OCI-LY7 (cell line): ENCODE measurements around the gene BRME1. TPM values are rescaled to one million over a fixed set of nuclear protein-coding genes. Genes with fewer than 3 reads are reported as not detected.

Experiments
- BruUV-seq: library from RNA; stranded (reverse); fragments of 400-500 nt; replicated peaks from 2 replicates; lab custom pipeline; 2021; lab: Mats Ljungman, UMichigan
- CTCF ChIA-PET: fragments of 300-600 bp; sonication (Branson Sonifier 250); formaldehyde crosslinking; loops from one replicate; lab custom pipeline; 2022; ENCODE audit warnings: antibody characterized with exemption; ENCODE audit not compliant: unreplicated experiment; lab: Charles Lee
- POLR2A ChIA-PET: fragments of 300-600 bp; sonication (Branson Sonifier 250); formaldehyde crosslinking; loops from one replicate; lab custom pipeline; 2022; ENCODE audit warnings: antibody characterized with exemption; lab: Charles Lee
- DNase-seq: peaks from one replicate; pipeline ENCODE4 v3.0.0-alpha.2; 2015; ENCODE audit warnings: low spot score
- H2AFZ ChIP-seq: fragments of 200-600 bp; sonication (generic), shearing (Covaris generic); 2 replicates; pipeline ENCODE4 v1.6.1; 2014; ENCODE audit warnings: mild to moderate bottlenecking, antibody characterized with exemption, low read length, moderate library complexity
- H3K27ac ChIP-seq: fragments of 200-600 bp; sonication (generic); 2 replicates; pipeline ENCODE4 v1.5.1; 2014; ENCODE audit warnings: mixed run types, low read depth, mild to moderate bottlenecking, moderate library complexity, low read length, inconsistent platforms; ENCODE audit not compliant: poor library complexity, severe bottlenecking
- H3K36me3 ChIP-seq: fragments of 200-600 bp; sonication (generic); 2 replicates; pipeline ENCODE4 v1.6.1; 2014; ENCODE audit warnings: mild to moderate bottlenecking, antibody characterized with exemption, low read length, moderate library complexity, mixed read lengths; ENCODE audit not compliant: insufficient read depth
- H3K4me1 ChIP-seq: fragments of 200-600 bp; sonication (generic); 2 replicates; pipeline ENCODE4 v1.5.1; 2014; ENCODE audit warnings: mild to moderate bottlenecking, low read length; ENCODE audit not compliant: insufficient read depth, poor library complexity, severe bottlenecking
- H3K4me2 ChIP-seq: fragments of 200-600 bp; sonication (generic); 2 replicates; pipeline ENCODE4 v1.6.1; 2014; ENCODE audit warnings: mild to moderate bottlenecking, low read length
- H3K4me3 ChIP-seq: fragments of 200-600 bp; sonication (generic); 2 replicates; pipeline ENCODE4 v1.5.1; 2014; ENCODE audit warnings: mild to moderate bottlenecking, low read depth, low read length; ENCODE audit not compliant: poor library complexity, severe bottlenecking
- H3K79me2 ChIP-seq: fragments of 200-600 bp; sonication (generic); 2 replicates; pipeline ENCODE4 v1.6.1; 2016; ENCODE audit warnings: low read depth, mild to moderate bottlenecking, low read length, moderate library complexity, mixed read lengths; ENCODE audit not compliant: insufficient read depth
- H3K9me2 ChIP-seq: fragments of 200-600 bp; sonication (generic); 2 replicates; pipeline ENCODE4 v1.6.1; 2016; ENCODE audit warnings: mild to moderate bottlenecking, low read length, mixed read lengths; ENCODE audit not compliant: insufficient read depth
- H3K9me3 ChIP-seq: fragments of 200-600 bp; sonication (generic); 2 replicates; pipeline ENCODE4 v1.6.1; 2014; ENCODE audit warnings: mild to moderate bottlenecking, mixed run types, low read length, mixed read lengths
- H4K20me1 ChIP-seq: fragments of 200-600 bp; sonication (generic); 2 replicates; pipeline ENCODE4 v1.6.1; 2014; ENCODE audit warnings: mild to moderate bottlenecking, antibody characterized with exemption, low read length, moderate library complexity, mixed read lengths; ENCODE audit not compliant: insufficient read depth
- EZH2phosphoT487 ChIP-seq: fragments of 200-600 bp; sonication (generic); IDR thresholded peaks from 2 replicates; pipeline ENCODE4 v1.6.1; 2018; ENCODE audit warnings: low read depth, borderline replicate concordance, mild to moderate bottlenecking, mixed run types, antibody characterized with exemption, low read length, moderate library complexity, mixed read lengths
- intact Hi-C: fragments of 100-400 bp; cut with micrococcal nuclease; formaldehyde crosslinking; loops from one replicate; pipeline ENCODE4 v1.10.0; 2022; ENCODE audit not compliant: unreplicated experiment
- total RNA-seq, 2 experiments: library from RNA; depleted of rRNA in 1 of 2; stranded (reverse); fragments of >200 nt in 1 of 2; shearing (Covaris generic) in 1 of 2; gene quantifications; 2 replicates each; pipeline ENCODE4 v1.2.3, GENCODE V29; 2014 to 2022
- TF ChIP-seq, protein P1 (sequence below): fragments of 200-600 bp; sonication (generic); conservative IDR thresholded peaks from 2 replicates; pipeline ENCODE4 v1.5.1; 2014; ENCODE audit warnings: mild to moderate bottlenecking, antibody characterized with exemption, low read length, moderate library complexity, mixed read lengths

BRME1 gene
- total RNA-seq, 2 experiments from 2014 or later: 2.5 to 7.2 TPM

DNA sequence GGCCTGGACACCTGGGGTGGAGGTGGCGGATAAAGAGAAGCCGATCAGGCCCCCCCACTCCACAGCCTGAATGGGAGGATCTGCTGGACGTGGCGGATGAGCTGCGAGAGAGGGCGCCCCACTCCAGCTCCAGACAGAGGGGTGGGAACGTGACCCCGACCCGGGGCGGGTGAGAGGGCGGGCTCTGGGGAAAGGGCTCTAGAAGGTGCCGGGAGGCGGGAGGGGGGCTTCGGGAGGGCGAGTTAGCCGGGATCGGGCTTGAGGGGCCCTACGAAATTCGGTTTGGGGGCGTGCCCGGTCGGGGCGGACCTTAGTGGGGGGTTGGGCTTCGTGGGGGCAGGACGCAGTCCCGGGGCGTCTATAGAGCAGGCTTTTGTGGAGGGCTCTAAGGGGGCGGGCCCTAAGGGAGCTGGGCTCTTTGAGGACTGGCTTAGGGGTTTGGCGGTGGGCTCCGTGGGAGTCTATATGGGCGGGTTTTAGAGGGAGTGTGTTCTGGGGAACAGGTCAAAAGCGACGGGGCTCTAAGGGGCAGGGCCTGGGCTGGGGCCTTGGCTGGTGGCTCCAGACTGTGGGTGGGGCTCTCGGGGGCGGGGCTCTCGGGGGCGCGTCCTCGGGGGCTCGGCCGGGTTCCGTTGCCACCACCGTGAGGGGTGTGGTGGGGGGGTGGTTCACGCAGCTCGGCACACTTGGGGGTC lies 33.1 kb downstream of the BRME1 start:
- Histone ChIP-seq H3K4me2 (peak overlapping the region; percentile 58), H4K20me1 (no peaks in the 10 kb centered on the region), H3K9me2 (no peaks in the 10 kb centered on the region), H3K9me3 (no peaks in the 10 kb centered on the region), H2AFZ (peak overlapping the region; percentile 44; the same call in 1 of the 2 replicates), H3K79me2 (no peaks in the 10 kb centered on the region), H3K4me3 (peak overlapping the region; percentile 39), H3K27ac (no peak overlapping the region), H3K4me1 (peaks cover 5% of the 10 kb centered on the region), H3K36me3 (no peaks in the 10 kb centered on the region)
- BruUV-seq: no TSS peak
- no peak for TF ChIP-seq EZH2phosphoT487
- TF ChIP-seq, protein P1, sequence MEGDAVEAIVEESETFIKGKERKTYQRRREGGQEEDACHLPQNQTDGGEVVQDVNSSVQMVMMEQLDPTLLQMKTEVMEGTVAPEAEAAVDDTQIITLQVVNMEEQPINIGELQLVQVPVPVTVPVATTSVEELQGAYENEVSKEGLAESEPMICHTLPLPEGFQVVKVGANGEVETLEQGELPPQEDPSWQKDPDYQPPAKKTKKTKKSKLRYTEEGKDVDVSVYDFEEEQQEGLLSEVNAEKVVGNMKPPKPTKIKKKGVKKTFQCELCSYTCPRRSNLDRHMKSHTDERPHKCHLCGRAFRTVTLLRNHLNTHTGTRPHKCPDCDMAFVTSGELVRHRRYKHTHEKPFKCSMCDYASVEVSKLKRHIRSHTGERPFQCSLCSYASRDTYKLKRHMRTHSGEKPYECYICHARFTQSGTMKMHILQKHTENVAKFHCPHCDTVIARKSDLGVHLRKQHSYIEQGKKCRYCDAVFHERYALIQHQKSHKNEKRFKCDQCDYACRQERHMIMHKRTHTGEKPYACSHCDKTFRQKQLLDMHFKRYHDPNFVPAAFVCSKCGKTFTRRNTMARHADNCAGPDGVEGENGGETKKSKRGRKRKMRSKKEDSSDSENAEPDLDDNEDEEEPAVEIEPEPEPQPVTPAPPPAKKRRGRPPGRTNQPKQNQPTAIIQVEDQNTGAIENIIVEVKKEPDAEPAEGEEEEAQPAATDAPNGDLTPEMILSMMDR: peak; percentile 55
- ChIA-PET CTCF (interaction anchor here (0.5 to 1.1 kb wide), 2 partner anchors 175 to 177 kb away, joined by 3 to 7 read pairs; no protein-coding TSS in a partner anchor), POLR2A (interaction anchor here (0.6 kb wide), 1 partner anchor 32 kb away, joined by 4 read pairs; no protein-coding TSS in a partner anchor)
- intact Hi-C loops: no loop called here
- no peak for DNase-seq

DNA sequence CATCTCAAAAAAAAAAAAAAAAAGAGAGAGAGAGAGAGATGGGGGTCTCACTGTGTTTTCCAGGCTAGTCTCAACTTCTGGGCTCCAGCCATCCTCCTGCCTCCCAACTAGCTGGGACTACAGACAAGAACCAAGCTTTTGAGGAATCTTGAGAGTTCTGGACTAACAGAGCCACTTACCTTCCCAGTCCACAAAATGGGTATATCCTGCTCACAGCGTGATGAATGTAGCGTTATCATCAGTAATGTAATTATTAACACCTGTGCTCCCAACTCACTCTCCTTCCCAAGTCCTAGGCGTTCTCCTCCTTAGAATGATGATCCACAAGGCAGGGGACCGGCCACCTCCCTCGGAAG lies 33.6 kb downstream of the BRME1 start:
- Histone ChIP-seq H3K79me2 (no peaks in the 10 kb centered on the region), H3K27ac (no peak overlapping the region), H3K4me3 (no peak overlapping the region), H3K4me2 (peak overlapping the region; percentile 58), H3K9me2 (no peaks in the 10 kb centered on the region), H2AFZ (no peak overlapping the region), H3K9me3 (no peaks in the 10 kb centered on the region), H3K36me3 (no peaks in the 10 kb centered on the region), H4K20me1 (no peaks in the 10 kb centered on the region), H3K4me1 (peaks cover 5% of the 10 kb centered on the region)
- TF ChIP-seq, protein P1: no peak
- no peak for TF ChIP-seq EZH2phosphoT487
- POLR2A ChIA-PET: interaction anchor here (0.8 kb wide), 1 partner anchor 10 kb away, joined by 3 read pairs; no protein-coding TSS in a partner anchor
- BruUV-seq: no TSS peak
- intact Hi-C loops: no loop called here
- CTCF ChIA-PET: interaction anchor here (1.1 kb wide), 1 partner anchor 176 kb away, joined by 3 read pairs; no protein-coding TSS in a partner anchor
- DNase-seq: no peak

DNA sequence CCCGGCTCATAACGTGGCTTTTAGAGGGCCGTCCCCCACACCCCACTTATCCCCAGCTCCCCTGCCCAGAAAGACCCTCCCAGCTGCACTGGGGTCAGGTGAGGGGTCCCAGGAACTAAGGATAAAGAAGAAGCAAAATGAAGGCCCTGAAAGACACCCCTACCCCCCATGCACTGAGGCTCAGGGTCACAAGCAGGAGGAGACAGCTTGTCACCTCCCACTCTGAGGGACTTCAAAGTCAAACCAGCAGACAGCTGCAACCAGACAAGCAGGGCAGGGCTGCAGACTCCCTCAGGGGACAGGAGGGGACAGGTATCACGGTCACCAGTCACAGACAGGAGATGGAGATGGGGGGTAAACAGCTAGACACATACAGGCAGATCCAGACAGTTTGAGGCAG lies 35.0 kb downstream of the BRME1 start:
- Histone ChIP-seq H3K27ac (no peak overlapping the region), H3K9me2 (no peaks in the 10 kb centered on the region), H2AFZ (no peak overlapping the region), H3K4me2 (no peak overlapping the region), H4K20me1 (no peaks in the 10 kb centered on the region), H3K79me2 (no peaks in the 10 kb centered on the region), H3K4me1 (peaks cover 5% of the 10 kb centered on the region), H3K9me3 (no peaks in the 10 kb centered on the region), H3K4me3 (no peak overlapping the region), H3K36me3 (no peaks in the 10 kb centered on the region)
- POLR2A ChIA-PET: interaction anchor here (0.6 kb wide), 2 partner anchors 40 to 236 kb away, joined by 3 read pairs; no protein-coding TSS in a partner anchor
- CTCF ChIA-PET: no interaction called here
- DNase-seq: no peak
- TF ChIP-seq EZH2phosphoT487: no peak
- TF ChIP-seq, protein P1: no peak
- intact Hi-C loops: no loop called here
- BruUV-seq: no TSS peak
